ENCODE data around the gene FAAH.
"Not testable (repeated sequence)": the region's sequence is repeated elsewhere in the genome, so short reads cannot be mapped to it uniquely, and the experiment has no call there.

The FAAH gene

DNA sequence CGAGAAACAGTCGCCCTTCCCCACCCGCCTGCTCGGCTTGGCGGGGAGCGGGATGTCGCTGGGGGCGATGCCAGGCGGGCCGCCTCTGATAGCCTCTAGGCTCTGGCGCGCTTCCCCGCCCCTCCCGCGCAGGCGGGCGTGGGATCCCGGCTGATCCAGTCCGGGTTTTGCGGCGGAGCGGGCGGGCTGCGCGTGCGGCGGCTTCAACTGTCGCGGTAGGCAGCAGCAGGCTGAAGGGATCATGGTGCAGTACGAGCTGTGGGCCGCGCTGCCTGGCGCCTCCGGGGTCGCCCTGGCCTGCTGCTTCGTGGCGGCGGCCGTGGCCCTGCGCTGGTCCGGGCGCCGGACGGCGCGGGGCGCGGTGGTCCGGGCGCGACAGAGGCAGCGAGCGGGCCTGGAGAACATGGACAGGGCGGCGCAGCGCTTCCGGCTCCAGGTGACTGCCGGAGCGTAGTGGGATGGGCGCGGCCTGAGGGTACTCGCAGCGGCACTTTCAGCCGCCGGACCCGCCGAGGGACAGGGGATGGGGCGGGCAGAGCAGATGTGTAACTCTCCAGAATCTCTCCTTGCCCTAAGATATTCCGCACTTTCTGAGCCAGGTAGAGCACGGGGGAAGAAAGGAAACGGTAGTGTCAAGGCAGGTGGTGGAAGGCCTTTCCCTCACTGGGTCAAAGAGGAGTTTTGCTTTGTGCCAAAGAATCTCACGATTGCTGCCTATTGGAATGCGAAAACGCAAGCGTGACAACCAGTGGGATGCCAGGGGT is at the start of gene FAAH:
Gene FAAH, plus strand, starts transcription at position 210 of the 764 bp plus-strand sequence. Its CDS starts 32 bp downstream, at position 242.
- no peak for DNase-seq (ENCODE audit: low read depth in 2 of 2)

DNA sequence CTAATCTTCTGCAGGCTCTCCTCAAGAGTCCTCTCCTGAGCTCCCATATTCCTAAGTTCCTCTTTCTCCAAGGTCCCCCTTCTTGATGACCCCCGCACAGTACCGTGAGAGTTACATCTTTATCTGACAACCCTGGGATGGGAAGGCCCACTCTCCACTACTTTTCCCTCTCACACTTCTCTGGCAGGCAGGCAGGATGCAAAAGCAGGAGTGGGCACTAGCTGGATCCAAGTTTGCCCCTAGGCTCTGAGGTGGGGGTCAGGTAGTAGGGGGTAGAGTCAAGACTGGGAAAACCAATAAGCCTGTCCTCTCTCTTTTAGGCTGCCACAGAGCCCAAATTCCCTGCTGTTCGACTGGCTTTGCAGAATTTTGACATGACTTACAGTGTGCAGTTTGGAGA is 49.6 kb upstream of the FAAH start:
- DNase-seq (ENCODE audit: low read depth in 2 of 2): no peak

DNA sequence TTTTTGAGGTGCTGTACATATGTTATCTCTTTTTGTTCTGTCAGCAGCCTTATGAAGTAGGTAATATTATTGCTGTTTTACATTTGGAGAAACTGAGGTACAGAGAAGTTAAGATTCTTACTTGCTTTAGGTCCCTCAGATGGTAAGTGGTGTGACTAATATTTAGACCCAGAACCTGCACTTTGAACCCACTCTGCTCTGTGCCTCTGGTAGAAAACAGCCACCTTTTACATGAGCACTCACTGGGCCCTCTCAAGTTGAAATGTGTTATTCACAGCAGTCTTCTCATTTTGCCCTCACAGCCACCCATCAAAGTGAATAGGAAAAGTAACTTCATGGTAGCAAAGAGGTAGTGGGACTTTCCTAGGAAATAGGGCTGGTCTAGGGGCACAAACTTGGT is 48.8 kb upstream of the FAAH start:
- DNase-seq (ENCODE audit: low read depth in 2 of 2): no peak

DNA sequence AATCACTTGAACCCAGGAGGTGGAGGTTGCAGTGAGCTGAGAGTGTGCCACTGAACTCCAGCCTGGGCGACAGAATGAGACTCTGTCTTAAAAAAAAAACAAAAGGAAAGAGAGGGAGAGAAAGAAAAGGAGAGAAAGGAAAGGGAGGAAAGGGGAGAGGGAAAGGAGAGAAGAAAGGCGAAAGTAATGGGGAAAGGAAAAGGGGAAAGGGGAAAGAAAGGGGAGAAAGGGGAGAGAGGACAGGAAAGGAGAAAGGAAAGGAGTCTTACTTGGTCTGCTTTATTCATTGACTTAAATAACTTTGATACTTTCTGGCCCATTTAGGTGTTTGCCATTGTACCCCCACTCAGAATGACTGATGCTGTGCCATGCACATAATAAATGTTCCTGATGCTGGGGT is 41.8 kb upstream of the FAAH start:
- DNase-seq (ENCODE audit: low read depth in 2 of 2): no peak

DNA sequence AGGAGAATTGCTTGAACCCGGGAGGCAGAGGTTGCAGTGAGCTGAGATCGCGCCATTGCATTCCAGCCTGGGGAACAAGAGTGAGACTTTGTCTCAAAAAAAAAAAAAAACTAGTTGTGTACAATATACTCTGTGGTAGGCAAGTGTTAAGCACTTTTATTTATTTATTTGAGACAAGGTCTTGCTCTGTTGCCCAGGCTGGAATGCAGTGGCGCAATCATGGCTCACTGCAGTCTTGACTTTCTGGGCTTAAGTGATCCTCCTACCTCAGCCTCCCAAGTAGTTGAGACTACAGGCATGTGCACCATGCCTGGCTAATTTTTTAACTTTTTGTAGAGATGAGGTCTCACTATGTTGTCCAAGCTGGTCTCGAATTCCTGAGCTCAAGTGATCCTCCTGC is 38.2 kb upstream of the FAAH start:
- not testable (repeated sequence) for DNase-seq (ENCODE audit: low read depth in 2 of 2)

DNA sequence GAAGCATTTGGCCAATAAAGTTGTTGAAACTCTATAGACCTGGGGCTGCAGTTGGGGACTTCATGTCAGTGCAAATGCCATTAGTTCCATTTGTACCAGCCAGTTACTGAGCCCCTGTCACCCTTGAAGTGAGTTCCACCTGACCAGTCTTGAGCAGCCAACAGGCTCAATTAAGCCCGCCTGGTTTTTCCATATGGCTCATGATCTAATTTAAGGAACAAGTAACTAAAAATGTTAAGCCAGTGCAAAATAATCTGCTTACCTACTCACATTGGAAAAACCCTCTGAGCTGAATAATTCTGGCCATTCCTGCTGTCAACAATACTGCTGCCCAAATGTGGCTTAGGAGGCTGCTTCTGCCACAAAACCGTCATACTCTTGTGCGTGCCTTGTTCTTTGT is 32.0 kb upstream of the FAAH start:
- DNase-seq (ENCODE audit: low read depth in 2 of 2): no peak

DNA sequence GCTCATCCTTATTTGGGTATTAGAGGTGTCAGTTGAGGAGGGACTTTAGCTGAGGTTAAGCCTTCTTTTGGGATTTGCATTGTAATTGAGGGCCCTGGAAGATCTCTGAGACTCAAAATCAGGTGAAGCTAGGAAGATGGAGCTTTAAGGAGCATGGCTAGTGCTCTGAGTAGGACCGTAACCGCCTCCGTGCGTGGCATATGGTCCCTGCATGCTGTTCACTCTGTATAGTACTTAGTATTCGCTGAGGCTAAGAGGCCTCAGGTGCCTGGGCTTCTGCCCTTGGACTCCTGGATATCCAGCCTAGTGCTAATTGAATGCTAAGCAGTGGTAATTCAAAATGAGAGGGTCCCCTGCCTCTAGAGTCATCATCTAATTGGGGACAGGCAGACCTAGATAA is 31.0 kb upstream of the FAAH start:
- DNase-seq (ENCODE audit: low read depth in 2 of 2): no peak

DNA sequence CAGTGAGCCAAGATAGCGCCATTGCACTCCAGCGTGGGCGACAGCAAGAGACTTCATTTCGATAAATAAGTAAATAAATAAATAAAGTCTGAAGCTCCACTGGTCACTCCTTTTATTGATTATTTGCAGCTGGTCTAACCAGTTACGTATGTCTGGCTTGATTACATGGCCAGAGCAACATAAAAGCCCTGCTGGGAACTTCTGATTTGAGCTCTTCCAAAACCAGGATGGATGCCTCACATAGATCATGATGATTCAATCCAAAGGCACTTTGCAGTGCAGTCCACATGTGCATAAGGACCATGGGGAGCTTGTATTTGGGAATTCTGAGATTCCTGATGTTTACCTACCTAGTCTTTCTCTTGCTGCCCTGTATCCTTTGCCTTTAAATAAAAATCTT is 29.5 kb upstream of the FAAH start:
- no peak for DNase-seq (ENCODE audit: low read depth in 2 of 2)

DNA sequence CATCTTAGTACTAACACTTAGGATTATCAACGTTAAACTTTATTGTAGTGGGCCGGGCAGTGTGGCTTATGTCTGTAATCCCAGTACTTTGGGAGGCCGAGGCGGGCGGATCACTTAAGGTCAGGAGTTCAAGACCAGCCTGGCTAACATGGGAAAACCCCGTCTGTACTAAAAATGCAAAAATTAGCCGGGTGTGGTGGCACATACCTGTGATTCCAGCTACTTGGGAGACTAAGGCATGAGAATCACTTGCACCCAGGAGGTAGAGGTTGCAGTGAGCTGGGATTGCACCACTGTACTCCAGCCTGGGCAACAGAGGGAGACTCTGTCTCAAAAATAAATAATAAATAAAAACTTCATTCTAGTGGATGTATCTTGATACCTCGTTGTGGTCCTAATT is 28.3 kb upstream of the FAAH start:
- DNase-seq (ENCODE audit: low read depth in 2 of 2): not testable (repeated sequence)

DNA sequence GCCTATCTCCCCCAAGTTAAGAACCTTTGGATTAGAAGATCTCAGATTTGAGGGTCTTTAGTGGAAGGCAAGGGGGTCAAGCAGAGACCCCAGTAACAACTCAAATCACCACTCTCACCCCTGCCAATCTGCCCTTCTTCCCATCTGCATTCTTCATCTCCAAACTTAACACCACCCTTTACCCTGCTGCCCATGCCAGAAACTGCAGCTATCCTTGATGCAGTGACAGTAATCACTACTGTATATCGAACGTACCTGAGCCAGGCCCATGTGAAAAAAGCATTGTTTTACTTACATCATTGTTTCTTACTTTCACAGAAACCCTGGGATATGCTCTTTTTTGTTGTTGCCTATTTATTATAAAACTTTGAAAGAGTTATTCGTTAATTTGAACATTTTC is 27.0 kb upstream of the FAAH start:
- no peak for DNase-seq (ENCODE audit: low read depth in 2 of 2)

DNA sequence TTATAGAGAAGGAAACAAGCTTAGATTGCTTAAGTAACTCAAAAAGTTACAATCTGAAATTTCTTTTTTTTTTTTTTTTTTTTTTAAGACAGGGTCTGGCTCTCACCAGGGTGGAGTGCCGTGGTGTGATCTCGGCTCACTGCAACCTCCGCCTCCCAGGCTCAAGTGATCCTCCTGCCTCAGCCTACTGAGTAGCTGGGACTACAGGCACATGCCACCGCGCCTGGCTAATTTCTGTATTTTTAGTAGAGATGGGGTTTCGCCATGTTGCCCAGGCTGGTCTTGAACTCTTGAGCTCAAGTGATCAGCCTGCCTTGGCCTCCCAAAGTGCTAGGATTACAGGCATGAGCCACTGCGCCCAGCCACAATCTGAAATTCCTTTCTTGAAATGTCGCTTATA is 26.4 kb upstream of the FAAH start:
- not testable (repeated sequence) for DNase-seq (ENCODE audit: low read depth in 2 of 2)

DNA sequence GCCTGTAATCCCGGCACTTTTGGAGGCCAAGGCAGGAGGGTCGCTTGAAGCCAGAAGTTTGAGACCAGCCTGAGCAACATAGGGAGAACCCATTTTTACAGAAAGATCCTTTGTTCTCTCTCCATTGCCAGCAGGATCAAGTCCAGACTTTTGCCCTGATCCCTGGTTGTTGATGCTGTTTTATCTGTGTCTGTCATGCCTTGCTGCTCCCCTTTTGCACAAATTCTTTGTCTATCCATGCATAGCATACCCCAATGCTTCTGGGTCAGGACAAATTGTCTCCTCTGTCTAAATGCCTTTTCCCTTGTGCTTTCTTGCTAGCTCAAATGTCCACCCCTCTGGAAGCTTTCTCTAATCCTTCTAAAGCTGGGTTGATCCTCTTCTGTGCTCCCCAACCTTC is 25.3 kb upstream of the FAAH start:
- no peak for DNase-seq (ENCODE audit: low read depth in 2 of 2)

DNA sequence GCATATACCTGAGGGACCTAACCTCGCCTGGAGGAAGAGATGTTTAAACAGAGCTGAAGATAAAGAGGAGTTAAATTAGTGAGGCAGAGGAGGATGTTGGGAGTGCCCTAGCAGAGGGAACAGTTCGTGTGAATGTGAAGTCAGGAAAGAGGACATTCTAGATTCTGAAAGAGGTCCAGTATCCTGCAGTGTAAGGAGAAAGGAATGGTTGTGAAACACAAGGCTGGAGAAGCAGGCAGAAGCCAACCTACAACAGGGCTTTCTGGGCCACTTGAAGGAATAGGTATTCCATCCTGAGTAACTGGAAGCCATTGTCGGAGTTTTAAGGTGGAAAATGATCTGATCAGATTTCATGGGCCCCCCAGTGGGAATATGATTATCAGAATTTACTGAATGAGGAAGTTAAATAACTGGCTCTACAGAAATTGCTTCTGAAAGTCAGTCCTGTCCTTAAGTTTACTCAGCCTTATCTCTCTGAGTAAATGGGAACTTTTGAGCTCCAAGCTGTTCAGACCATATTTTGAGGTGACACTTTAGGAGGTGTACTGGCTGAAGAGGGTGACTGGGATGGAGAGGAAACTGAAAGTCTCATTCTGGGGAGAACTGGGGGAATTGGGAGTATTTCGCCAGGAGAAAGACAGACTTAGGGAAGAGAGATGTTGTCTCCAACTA is 24.4 kb upstream of the FAAH start:
- no peak for DNase-seq (ENCODE audit: low read depth in 2 of 2)

DNA sequence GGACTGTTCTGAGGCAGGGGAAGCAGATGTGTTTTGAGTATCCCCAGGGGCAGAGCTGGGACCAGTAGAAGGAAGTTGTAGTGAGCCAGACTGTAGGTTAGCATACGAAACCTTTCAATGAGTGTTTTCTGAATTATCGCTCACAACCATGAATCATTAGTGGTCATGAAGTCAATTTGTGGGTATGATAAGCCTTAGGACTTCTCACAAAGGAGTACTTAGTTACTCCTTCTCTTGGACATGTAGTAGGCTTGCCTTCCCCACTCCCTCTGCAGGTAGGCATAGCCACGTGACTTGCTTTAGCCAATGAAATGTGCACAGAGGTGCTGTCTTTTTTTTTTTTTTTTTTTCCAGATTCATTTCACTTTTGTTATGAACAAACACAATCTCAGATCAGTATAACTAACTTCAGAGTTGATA is 23.9 kb upstream of the FAAH start:
- DNase-seq (ENCODE audit: low read depth in 2 of 2): no peak

DNA sequence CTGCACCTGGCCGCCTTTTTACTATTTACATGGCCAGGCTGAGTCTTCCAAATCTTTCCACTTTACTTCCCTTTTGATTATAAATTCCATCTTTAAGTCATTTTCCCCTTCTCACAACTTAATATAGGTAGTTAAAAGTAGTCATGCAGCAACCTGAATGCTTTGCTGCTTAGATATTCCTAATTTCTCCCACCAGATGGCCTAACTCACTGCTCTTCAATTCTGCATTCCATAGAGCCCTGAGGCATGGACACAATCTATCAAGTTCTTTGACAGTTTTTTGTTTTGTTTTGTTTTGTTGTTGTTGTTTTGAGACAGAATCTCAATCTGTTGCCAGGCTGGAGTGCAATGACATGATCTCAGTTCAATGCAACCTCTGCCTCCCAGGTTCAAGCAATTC is 21.7 kb upstream of the FAAH start:
- no peak for DNase-seq (ENCODE audit: low read depth in 2 of 2)

DNA sequence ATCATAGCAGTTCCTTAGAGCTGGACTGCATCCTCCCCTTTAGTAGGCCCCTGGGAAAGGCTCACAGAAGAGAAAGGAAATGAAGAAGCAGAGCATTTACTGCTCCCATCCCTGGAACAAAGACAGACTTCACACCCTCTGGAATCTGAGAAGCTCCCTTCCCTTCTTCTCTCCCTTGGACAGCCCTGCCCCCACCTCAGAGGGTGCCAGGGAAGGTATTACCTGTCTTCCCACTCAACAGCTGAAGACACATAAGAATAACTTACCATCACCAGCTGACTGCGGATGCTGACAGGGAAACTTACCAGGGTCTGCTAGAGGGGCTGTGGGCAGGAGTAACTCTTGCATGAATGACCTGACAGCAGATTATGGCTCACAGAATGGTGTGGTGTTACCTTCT is 14.1 kb upstream of the FAAH start:
- no peak for DNase-seq (ENCODE audit: low read depth in 2 of 2)

DNA sequence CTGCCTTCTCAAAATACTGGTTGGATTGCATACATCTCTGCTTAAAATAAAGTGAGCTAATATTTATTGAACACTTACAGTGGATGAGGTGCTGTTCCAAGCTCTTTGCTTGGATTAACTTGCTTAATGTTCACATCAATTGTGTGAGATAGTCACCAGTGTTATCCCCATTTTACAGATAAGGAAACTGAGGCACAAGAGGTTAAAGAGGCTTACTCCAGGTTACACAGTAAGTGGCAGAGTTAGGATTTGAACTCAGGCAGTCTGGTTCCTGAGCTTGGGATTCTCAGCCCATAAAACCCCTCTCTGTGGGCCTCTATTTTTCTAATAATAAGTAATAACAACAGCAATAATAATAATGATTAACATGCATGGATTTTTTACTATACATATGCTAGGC is 13.6 kb upstream of the FAAH start:
- no peak for DNase-seq (ENCODE audit: low read depth in 2 of 2)

DNA sequence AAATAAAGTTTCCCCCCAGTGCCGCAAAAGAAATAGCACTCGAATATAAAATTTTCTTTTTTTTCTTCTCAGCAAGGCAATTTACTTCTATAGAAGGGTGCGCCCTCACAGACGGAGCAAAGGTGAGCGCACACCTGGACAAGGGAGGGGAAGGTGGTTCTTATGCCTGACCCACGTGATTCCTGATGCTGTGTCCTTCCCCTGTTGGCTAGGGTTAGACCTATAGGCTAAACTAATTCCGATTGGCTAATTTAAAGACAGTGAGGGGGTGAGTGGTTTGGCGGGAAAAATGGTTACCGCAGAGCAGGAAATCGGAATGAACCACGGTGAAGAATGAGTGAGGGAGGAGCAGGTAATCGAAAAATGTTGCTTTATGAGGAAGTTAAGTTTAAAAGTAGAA is 607 bp upstream of the FAAH start:
- no peak for DNase-seq (ENCODE audit: low read depth in 2 of 2)

DNA sequence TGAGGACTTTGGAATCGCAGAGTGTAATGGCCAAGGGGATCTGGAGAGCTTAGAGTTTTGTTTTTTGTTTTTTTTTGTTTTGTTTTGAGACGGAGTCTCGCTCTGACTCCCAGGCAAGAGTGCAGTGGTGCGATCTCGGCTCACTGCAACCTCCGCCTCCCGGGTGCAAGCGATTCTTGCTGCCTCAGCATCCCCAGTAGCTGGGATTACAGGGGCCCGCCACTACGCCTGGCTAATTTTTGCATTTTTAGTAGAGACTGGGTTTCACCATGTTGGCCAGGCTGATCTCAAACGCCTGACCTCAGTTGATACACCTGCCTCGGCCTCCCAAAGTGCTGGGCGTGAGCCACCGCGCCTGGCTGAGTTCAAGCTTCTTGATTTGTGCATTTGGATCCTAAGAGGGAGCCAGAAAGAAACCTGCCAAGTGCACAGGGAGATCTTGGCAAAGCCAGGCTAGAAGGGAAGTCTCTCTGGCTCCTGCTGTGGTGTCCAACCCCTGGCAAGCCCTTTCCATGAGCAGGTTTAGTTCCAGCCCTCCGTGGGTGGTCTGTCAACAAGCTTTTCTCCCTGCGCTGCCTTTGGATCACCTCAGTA is 852 bp downstream of the FAAH start:
- DNase-seq (ENCODE audit: low read depth in 2 of 2): no peak

DNA sequence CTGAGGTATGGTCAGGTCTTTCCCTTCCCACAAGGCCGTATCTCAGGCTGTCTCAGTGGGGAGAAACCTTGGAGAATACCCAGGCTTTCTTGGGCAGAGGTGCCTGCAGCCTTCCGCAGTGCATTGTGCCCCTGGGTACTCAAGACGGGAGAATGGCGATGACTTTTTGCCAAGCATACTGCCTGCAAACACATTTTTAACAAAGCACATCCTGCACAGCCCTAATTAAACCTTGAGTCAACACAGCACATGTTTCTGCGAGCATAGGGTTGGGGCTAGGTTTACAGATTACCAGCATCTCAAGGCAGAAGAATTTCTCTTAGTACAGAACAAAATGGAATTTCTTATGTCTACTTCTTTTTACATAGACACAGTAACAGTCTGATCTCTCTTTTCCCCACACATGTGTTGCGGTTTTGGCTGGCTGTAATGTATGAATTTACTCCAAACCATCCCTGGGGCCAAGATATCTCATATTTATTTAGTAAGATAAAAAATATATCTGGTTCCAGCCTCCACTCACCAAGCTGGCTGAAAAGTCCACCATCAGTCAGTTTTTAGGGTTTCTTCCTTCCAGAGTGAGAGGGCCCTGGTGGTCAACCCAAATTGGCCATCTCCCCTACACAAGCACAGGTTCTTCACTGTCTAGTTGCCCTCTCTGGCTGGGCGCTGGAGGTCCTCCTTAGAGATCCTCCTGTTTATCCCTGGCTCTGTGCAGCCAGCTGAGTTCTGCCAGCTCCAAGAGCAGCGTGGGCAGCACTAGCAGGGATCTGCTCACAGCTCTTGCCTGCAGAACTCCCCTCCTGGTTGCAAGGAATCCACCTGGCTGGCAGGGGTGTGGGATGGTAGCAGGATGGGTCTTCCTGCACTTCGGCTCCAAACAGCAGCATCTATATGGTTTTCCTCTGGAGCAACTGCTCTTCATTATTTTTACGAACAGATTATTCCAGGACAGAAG is 2.6 kb downstream of the FAAH start:
- DNase-seq (ENCODE audit: low read depth in 2 of 2): no peak

DNA sequence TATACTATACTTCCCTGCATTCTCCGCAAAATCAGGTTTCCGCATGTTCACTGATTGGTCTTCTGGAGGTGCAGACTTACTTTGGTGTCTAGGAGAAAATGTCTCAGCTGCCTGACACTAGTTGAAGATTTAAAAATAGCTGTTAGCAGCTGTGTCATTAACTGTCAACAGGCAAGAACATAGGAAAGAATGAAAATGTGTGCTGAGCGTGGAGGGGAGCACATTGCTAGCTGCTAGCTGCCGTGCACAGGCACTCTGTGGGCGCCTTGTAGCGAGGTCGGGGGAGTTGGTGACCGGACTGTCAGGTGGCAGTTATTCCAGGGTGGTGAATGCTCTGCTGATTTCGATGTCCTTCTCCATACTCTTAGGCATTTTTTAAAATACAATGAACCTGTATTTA is 5.2 kb downstream of the FAAH start:
- DNase-seq (ENCODE audit: low read depth in 2 of 2): no peak

DNA sequence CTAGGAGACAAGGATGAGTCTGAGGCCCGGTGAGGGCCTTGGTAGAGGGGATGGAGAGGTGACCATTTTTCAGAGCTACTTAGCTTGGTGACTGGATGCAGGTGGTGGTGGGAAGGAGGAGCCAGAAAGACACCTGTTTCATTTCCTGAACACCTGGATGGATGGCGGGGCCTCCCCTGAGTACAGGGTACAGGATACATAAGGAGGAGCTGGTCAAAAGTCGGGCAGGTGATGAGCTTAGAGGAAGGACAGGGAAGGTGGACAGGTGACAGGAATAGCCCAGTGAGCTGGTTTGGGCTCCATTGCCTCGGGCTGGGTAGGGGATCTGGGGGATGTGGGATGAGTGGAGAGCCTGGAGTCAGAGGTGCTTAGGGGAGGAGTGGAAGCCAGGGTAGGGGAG is 6.3 kb downstream of the FAAH start:
- DNase-seq (ENCODE audit: low read depth in 2 of 2): no peak

Measured in stimulated activated CD8-positive, alpha-beta memory T cell treated with anti-CD3 and anti-CD28 coated beads, Interleukin-15, amount 100 ng/mL, for 4 hours (primary cell).